MCF 10A (cell line): Measurements from ENCODE around the gene SLC25A34. TPM values are rescaled to one million over a fixed set of nuclear protein-coding genes. Genes with fewer than 3 reads are reported as not detected.

Source experiments
- BruUV-seq: library from RNA; stranded (reverse); fragments of 400-500 nt; replicated peaks from 2 replicates; lab custom pipeline; 2021; lab: Mats Ljungman, UMichigan
- CTCF ChIA-PET: fragments of 300-600 bp; sonication (Branson Sonifier 250); formaldehyde crosslinking; extraction: SDS; loops from one replicate; lab custom pipeline; 2021; ENCODE audit warnings: antibody characterized with exemption, inconsistent platforms; lab: Yijun Ruan, JAX
- POLR2A ChIA-PET: fragments of 300-600, 350-650 bp; sonication (Branson Sonifier 250); formaldehyde crosslinking; extraction: SDS; loops from one replicate; lab custom pipeline; 2020; ENCODE audit warnings: antibody characterized with exemption, inconsistent platforms; lab: Yijun Ruan, JAX
- DNase-seq: peaks from one replicate; pipeline ENCODE4 v3.0.0-alpha.2; 2018; ENCODE audit not compliant: unreplicated experiment
- H3K27ac Mint-ChIP-seq: one replicate; pipeline ENCODE4 v1.8.0; 2022; ENCODE audit warnings: mild to moderate bottlenecking, low read depth, mixed read lengths; ENCODE audit not compliant: unreplicated experiment
- H3K27me3 Mint-ChIP-seq: one replicate; pipeline ENCODE4 v1.8.0; 2022; ENCODE audit warnings: mixed read lengths; ENCODE audit not compliant: insufficient read depth, unreplicated experiment
- H3K36me3 Mint-ChIP-seq: one replicate; pipeline ENCODE4 v1.8.0; 2022; ENCODE audit warnings: mild to moderate bottlenecking, moderate library complexity, mixed read lengths; ENCODE audit not compliant: insufficient read depth, unreplicated experiment
- H3K4me1 Mint-ChIP-seq: one replicate; pipeline ENCODE4 v1.8.0; 2022; ENCODE audit warnings: mixed read lengths; ENCODE audit not compliant: insufficient read depth, unreplicated experiment
- H3K4me3 Mint-ChIP-seq: one replicate; pipeline ENCODE4 v1.8.0; 2022; ENCODE audit warnings: mild to moderate bottlenecking, moderate library complexity, mixed read lengths; ENCODE audit not compliant: unreplicated experiment
- H3K9me3 Mint-ChIP-seq: one replicate; pipeline ENCODE4 v1.8.0; 2022; ENCODE audit warnings: mixed read lengths; ENCODE audit not compliant: unreplicated experiment
- CTCF ChIP-seq: fragments of 200-600 bp; IDR thresholded peaks from one replicate; pipeline ENCODE4 v1.8.0; 2022; ENCODE audit warnings: antibody characterized with exemption, mild to moderate bottlenecking; ENCODE audit not compliant: unreplicated experiment
- intact Hi-C: fragments of 100-400 bp; cut with micrococcal nuclease; formaldehyde crosslinking; loops from 2 replicates; pipeline ENCODE4 v1.14.1; 2022
- total RNA-seq: library from RNA; stranded (reverse); gene quantifications from 2 replicates; pipeline ENCODE4 v1.2.3, GENCODE V29; 2022

The SLC25A34 gene
- total RNA-seq, 1 experiment from 2014 or later = 0.79 TPM

DNA sequence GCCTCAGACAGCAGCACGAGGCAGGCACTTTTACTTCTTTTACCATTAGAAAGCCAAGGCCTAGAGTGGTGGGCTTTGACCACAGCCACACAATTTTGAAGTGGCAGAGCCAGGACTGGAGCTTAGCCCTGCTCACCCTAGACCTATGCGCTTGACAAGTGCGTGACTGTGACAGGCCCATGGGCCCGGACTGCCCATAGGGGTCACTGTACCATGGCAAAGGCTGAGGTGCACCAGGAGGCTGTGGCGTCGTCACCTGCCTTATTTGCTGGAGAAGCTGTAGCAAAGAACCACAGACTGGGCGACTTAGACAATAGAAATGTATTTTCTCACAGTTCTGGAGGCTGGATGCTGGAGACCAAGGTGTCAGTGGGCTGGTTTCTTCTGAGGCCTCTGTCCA lies 3.7 kb downstream of the SLC25A34 start:
- ChIA-PET CTCF (interaction anchor here (0.6 to 1.8 kb wide), 5 partner anchors 16 to 213 kb away, joined by 3 to 6 read pairs (median 4); no protein-coding TSS in a partner anchor), POLR2A (no interaction called here)
- H3K4me1 Mint-ChIP-seq = peaks cover 7% of the 10 kb centered on the region
- TF ChIP-seq CTCF = no peak
- no peaks in the 10 kb centered on the region for H3K9me3 Mint-ChIP-seq
- intact Hi-C loops = no loop called here
- no peak overlapping the region for H3K4me3 Mint-ChIP-seq
- H3K36me3 Mint-ChIP-seq = peaks cover 2% of the 10 kb centered on the region
- BruUV-seq = no TSS peak
- no peak for DNase-seq
- no peaks in the 10 kb centered on the region for H3K27me3 Mint-ChIP-seq
- H3K27ac Mint-ChIP-seq = no peak overlapping the region

DNA sequence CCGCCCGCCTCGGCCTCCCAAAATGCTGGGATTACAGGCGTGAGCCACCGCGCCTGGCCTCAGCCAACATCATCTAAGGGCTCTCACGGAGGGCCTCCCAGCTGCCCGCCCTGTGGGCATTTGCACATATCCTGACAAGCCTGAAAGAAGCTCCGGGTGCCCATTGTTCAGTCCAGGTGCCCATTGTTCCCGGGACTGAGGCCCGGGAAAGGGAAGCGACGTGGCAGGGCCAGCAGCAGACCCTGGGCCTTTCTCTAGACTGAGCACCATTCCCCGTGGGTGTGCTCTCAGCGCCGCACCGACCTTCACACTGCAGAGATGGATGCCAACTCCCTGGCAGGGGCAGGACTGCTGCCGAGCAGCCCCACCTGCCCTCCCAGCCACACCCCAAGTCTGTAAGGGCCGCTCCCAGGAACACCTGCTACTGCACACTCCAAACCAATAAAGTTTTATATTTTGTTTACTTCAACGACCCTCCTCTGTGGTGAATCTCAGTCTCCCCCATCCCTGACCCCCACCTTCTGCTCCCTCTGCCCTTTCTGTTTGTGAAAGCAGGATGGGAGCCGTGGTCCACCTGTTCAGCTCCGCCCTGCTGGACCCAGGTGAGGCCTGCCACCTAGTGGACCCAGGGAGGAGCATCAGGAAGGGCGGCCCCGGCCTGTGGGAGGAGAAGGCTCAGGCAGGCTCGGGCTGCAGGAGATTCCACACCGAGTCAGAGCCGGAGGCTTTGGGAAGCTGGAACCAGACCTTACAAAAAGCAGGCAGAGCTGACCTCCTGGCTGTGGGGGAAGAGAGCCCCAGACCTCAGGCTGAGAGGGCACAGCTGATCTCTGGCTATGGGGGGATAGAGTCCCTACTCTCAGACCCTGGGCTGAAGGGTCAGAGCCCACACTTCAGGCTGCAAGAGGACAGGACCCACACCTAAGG lies 5.1 kb downstream of the SLC25A34 start:
- ChIA-PET CTCF (interaction anchor here (0.6 to 2.0 kb wide), 37 partner anchors 8 to 653 kb away, joined by 3 to 17 read pairs (median 4); partner anchors contain the start of gene FBLIM1), POLR2A (interaction anchor here (0.6 to 1.1 kb wide), 9 partner anchors 27 to 485 kb away, joined by 3 to 5 read pairs (median 3); no protein-coding TSS in a partner anchor)
- no TSS peak for BruUV-seq
- Mint-ChIP-seq H3K4me1 (peaks cover 7% of the 10 kb centered on the region), H3K27me3 (no peaks in the 10 kb centered on the region), H3K4me3 (no peak overlapping the region), H3K9me3 (no peaks in the 10 kb centered on the region), H3K27ac (no peak overlapping the region), H3K36me3 (no peaks in the 10 kb centered on the region)
- peak; percentile 86 for DNase-seq
- peak; percentile 92 for TF ChIP-seq CTCF
- intact Hi-C loops = loop anchor here (1.0 kb wide), 1 partner anchor 146 kb away; no protein-coding TSS in a partner anchor

- no peaks in the 10 kb centered on the region for H3K27me3 Mint-ChIP-seq
These were observed 6.3 kb downstream of the SLC25A34 start, which contains the start of gene TMEM82 for GRCh38 chr1:15742339-15742801. Gene TMEM82, plus strand, starts transcription at chr1:15742499. Its CDS starts 61 bp downstream, at chr1:15742560.

More at GRCh38 chr1:15742339-15742801, 6.3 kb downstream of the SLC25A34 start, which contains the start of gene TMEM82:
- no peak for DNase-seq
- no peaks in the 10 kb centered on the region for H3K36me3 Mint-ChIP-seq
- H3K27ac Mint-ChIP-seq = no peak within 1 kb of the TSS
- H3K4me3 Mint-ChIP-seq = no peak within 1 kb of the TSS
- ChIA-PET CTCF (interaction anchor here (0.6 to 1.4 kb wide), 6 partner anchors 32 to 201 kb away, joined by 3 to 7 read pairs (median 3); no protein-coding TSS in a partner anchor), POLR2A (no interaction called here)
- no peaks in the 10 kb centered on the region for H3K9me3 Mint-ChIP-seq
- intact Hi-C loops = no loop called here
- H3K4me1 Mint-ChIP-seq = peaks cover 7% of the 10 kb centered on the region
- TF ChIP-seq CTCF = no peak
- BruUV-seq = no TSS peak
